NB4 (cell line): ENCODE measurements around the gene OR2V2.
"Not testable (repeated sequence)": the region's sequence is repeated elsewhere in the genome, so short reads cannot be mapped to it uniquely, and the experiment has no call there.

Experiments
- DNase-seq: peaks from one replicate; pipeline ENCODE4 v3.0.0; 2010; ENCODE audit warnings: low read depth
- H3K4me3 ChIP-seq: one replicate; pipeline ENCODE4 v1.5.1; 2011; ENCODE audit warnings: mild to moderate bottlenecking, low read depth, low read length, moderate library complexity
- CTCF ChIP-seq: IDR thresholded peaks from one replicate; pipeline ENCODE4 v1.5.1; 2012; ENCODE audit warnings: low read depth, low read length
- MYC ChIP-seq: IDR thresholded peaks from 2 replicates; pipeline ENCODE4 v1.6.1; 2011; ENCODE audit warnings: low read depth, low read length
- POLR2A ChIP-seq: IDR thresholded peaks from 2 replicates; pipeline ENCODE4 v1.6.1; 2011; ENCODE audit warnings: mild to moderate bottlenecking; ENCODE audit not compliant: insufficient read length; ENCODE audit errors: extremely low read depth
- TF ChIP-seq, protein P1 (sequence below): IDR thresholded peaks from 2 replicates; pipeline ENCODE4 v1.6.1; 2011; ENCODE audit warnings: low read depth, low read length

The OR2V2 gene

DNA sequence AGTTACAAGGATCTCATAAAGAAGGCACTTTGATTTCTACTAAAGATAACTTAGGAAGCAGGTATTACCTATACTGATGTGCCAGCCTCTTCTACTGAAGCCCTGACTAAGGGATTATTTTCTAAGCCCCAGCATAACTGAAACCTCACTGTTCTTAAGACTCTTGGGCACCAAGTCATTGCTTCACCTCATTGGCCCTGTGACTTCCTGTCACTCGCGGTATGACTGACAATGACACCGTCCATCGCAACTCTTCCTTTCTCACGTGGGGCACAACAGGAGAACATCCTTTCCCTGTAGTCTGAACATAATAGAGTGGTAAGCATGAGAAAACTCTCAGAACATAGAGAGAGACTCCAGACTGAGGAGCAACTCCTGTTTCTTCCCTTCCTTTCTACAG lies 6.4 kb downstream of the OR2V2 start:
- TF ChIP-seq, protein P1, sequence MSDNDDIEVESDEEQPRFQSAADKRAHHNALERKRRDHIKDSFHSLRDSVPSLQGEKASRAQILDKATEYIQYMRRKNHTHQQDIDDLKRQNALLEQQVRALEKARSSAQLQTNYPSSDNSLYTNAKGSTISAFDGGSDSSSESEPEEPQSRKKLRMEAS, result no peak
- TF ChIP-seq MYC (no peak), CTCF (no peak)
- no peak overlapping the region for H3K4me3 ChIP-seq
- no peak for DNase-seq

- no peak for TF ChIP-seq MYC
- TF ChIP-seq, protein P1, result no peak
- TF ChIP-seq CTCF, result no peak
- TF ChIP-seq POLR2A, result no peak
- no peak overlapping the region for H3K4me3 ChIP-seq
- DNase-seq, result no peak
These were observed 9.4 kb downstream of the OR2V2 start for GRCh38 chr5:181156758-181157157.

- TF ChIP-seq CTCF, result no peak
- no peak for TF ChIP-seq POLR2A
- TF ChIP-seq, protein P1, result no peak
- TF ChIP-seq MYC, result no peak
- DNase-seq, result no peak
- no peak overlapping the region for H3K4me3 ChIP-seq
These were observed 11.5 kb downstream of the OR2V2 start for GRCh38 chr5:181158869-181159268.

DNA sequence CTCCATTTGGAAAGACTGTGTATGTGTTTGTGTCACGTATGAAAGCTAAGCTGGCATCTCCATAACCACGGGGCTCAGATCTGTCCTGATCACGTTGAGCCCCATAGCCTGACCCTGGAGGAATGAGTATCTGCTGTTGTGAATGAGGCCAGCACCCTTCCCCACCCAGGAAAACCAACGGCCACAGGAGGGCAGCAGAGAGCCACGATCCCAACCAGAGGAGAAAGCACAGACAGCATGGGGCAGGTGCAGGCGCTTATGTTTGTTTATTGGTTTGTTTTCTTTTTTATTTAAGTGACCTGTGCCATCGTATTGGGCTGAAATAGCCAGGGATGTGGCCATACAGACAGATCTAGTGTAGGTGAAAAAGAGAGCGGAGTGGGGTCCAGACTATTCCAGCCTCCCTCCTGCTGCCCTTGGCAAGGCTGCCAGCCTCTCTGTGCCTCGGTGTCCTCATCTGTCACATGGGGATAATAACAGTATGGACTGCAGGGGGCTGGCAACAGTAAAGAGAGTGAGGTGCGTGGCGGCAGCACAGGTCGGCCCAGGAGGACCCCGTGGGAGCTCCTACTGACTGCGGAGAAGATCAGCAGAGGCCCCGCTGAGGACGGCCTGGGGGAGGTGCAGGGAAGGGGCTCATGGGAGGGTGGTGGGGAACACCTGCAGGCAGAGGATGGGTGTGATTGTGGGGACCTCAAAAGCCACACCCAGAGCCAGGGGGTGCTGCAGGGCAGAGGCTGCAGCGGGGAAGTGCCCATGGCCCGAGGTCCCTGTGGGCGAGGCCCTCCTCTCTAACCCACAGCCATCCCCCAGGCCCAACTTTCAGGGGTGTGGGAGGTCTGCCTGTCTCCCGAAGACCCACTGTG lies 12.1 kb downstream of the OR2V2 start:
- DNase-seq, result peak; percentile 82
- H3K4me3 ChIP-seq, result no peak overlapping the region

DNA sequence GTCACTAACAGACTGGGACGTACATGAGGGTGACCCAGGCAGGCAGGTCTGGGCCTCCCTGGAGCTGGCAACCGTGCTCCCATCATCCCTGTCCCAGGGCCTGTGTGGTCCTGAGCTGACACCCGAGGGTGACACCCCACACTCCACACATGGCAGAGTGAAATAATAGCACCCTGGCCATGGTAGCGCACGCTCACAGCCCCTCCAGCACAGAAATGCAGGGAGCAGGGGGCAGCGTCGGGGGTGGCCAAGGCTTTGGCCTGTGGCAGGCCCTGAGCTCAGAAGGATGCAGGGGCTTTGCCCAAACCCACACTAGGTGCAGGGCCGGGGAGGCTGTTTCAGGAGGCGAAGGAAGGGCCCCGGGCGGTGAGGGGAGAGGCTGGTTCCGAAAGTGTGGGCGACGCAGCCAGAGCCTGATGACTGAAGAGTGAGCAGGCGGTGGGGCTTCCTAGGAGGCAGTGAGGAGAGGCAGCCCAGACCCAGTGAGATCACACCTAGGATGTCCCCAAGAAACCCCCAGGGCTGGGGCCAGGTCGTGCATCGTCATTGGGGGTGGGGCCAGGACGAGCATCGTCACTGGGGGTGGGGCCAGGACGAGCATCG lies 12.9 kb downstream of the OR2V2 start:
- H3K4me3 ChIP-seq, result no peak overlapping the region
- TF ChIP-seq CTCF, result no peak
- TF ChIP-seq POLR2A, result no peak
- no peak for TF ChIP-seq MYC
- TF ChIP-seq, protein P1, result no peak
- DNase-seq, result no peak

More for the DNA sequence above, 12.1 kb downstream of the OR2V2 start:
- TF ChIP-seq POLR2A (no peak), CTCF (peak; percentile 86), MYC (peak; percentile 53; the same call in 1 of the 2 replicates)
- TF ChIP-seq, protein P1, result peak; percentile 61

DNA sequence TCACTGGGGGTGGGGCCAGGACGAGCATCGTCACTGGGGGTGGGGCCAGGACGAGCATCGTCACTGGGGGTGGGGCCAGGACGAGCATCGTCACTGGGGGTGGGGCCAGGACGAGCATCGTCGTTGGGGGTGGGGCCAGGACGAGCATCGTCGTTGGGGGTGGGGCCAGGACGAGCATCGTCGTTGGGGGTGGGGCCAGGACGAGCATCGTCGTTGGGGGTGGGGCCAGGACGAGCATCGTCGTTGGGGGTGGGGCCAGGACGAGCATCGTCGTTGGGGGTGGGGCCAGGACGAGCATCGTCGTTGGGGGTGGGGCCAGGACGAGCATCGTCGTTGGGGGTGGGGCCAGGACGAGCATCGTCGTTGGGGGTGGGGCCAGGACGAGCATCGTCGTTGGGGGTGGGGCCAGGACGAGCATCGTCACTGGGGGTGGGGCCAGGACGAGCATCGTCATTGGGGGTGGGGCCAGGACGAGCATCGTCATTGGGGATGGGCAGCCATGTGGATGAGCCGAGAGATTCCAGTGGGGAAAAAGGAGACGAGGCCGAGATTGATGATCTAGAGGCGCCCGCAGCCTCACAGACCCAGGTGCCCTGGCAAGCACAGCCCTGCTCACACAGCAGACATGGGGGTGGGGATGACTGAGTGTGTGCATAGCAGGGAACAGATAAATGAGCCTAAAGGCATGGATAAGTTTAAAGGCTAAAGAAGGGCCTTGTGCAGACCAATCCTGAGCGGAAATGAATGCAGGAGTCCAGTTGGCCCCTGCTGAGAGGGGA lies 13.6 kb downstream of the OR2V2 start:
- not testable (repeated sequence) for DNase-seq, H3K4me3 ChIP-seq
